ENCODE measurements around the gene GCNT1. TPM values are rescaled to one million over a fixed set of nuclear protein-coding genes. Genes with fewer than 3 reads are reported as not detected.
A peak's percentile ranks its signal among the peaks of the same experiment; 100 is the strongest.

Gene GCNT1
- 1 to 10 TPM; 2.3 to 3.4 TPM for total RNA-seq
- 1 to 10 TPM in 1 of 3 donors, under 1 TPM in 2; 0.25 to 4.0 (median 0.60) TPM for polyA plus RNA-seq
- total RNA-seq = 0.98 to 4.5 (median 2.8) reads per million in 6 experiments

DNA sequence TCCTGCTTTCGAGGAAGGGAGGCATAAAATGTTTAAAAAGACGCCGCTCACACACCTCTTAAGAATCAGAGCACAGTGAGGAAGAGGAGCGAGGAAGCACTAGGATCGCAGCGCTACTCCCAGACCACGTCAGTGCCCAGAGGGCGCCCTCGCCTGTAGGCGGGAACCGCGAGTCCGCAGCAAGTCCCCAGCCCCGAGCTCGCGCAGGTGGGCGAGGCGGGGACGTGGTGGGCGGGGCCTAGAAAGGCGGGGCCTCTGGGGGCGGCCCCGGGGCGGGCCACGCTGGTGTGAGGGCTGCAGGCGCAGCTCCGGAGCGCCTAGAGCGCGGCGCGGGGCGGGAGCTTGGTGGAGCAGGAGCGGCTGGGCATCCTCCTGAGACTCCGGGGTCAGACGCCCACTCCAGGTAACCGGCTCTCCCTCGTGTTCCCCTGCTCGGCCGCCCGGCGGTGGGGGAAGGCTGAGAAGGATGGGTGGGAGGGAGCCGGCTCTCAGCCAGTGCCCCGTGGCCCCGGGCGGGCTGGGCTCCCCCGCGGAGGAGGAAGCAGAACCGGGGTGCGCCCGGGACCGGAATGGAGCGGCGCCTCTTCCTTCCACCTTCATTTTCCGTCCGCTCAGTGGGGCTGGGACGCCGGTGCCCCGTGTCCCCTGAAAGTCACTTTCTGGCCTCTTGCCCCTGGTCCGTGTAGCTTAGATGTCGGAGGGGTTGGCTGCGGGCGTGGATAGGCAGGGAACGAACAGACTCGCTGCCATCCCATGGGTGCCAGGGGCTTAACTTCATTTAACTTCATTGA lies at the start of gene GCNT1:
Gene GCNT1 (plus strand): TSS at position 280 of the 791 bp plus-strand sequence. CDS start 43,200 bp downstream, outside the sequence.
- peaks cover 12 to 47% (median 24%) of the 10 kb centered on the region in 4 donors for H3K4me1 Mint-ChIP-seq
- H3K27me3 Mint-ChIP-seq = peaks cover 0 to 5% (median 1%) of the 10 kb centered on the region in 5 donors
- no peaks in the 10 kb centered on the region for H3K36me3 Mint-ChIP-seq
- POLR2A ChIA-PET = interaction anchor here (1.0 to 1.7 kb wide), 2 partner anchors 65 to 1505 kb away, joined by 4 to 5 read pairs; partner anchors contain the start of gene RFK
- ATAC-seq = peak; percentile 93 to 96
- peaks cover 0 to 2% (median 0%) of the 10 kb centered on the region in 9 donors for H3K9me3 Mint-ChIP-seq
- DNase-seq = peak; percentile 78 to 90 (median 87)
- H3K27ac Mint-ChIP-seq = peak within 1 kb of the TSS in 8 of 10 donors; percentile 28 to 78 (median 53)
- peak within 1 kb of the TSS; percentile 75 to 96 (median 92) for H3K4me3 Mint-ChIP-seq

DNA sequence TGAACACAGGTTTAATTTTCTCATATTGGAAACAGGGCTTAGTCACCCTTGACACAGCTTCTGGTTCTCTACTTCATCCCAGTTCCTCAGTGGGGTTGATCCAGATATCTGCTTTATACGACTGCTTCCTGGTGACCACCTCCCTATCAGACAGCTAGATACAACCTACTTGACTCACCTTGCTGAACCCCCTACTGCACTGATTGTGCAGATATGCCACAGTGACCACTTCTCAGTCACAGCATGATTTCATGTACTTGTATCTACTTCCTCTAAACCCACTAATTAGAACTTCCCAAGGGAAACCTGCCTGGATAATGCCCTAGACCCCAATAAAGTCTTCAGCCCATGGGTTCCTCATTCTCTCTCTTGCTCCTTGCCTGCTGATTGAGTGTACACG lies 46.3 kb upstream of the GCNT1 start:
- peaks cover 5 to 18% (median 14%) of the 10 kb centered on the region in 3 donors for H3K36me3 Mint-ChIP-seq
- ATAC-seq (no peak), DNase-seq (no peak)
- no peak overlapping the region for H3K27ac Mint-ChIP-seq
- H3K27me3 Mint-ChIP-seq = peaks cover 0 to 8% (median 0%) of the 10 kb centered on the region in 5 donors
- H3K4me1 Mint-ChIP-seq = peaks cover 0 to 13% (median 2%) of the 10 kb centered on the region in 4 donors
- POLR2A ChIA-PET = no interaction called here
- no peak overlapping the region for H3K4me3 Mint-ChIP-seq
- peaks cover 10 to 25% (median 16%) of the 10 kb centered on the region in 9 donors for H3K9me3 Mint-ChIP-seq

DNA sequence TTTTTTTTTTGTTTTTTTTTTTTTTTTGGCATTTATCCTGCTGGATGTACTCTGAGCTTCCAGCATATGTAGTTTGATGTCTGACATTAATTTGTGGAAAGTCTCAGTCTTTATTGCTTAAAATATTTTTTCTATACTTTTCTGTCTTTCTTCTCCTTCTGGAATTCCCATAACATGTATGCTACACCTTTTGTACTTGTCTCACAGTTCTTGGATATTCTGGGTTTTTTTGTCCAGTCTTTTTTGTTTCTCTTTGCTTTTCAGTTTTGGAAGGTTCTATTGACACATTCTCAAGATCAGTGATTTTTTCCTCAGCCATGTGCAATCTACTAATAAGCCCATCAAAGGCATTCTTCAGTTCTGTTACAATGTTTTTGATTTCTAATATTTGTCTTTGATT lies 45.3 kb upstream of the GCNT1 start:
- Mint-ChIP-seq H3K36me3 (peaks cover 5 to 18% (median 14%) of the 10 kb centered on the region in 3 donors), H3K9me3 (peaks cover 10 to 25% (median 16%) of the 10 kb centered on the region in 9 donors), H3K4me1 (peaks cover 0 to 13% (median 2%) of the 10 kb centered on the region in 4 donors), H3K27ac (no peak overlapping the region), H3K27me3 (peaks cover 0 to 8% (median 0%) of the 10 kb centered on the region in 5 donors), H3K4me3 (no peak overlapping the region)
- POLR2A ChIA-PET = interaction anchor here (0.7 kb wide), 1 partner anchor 1472 kb away, joined by 3 read pairs; no protein-coding TSS in a partner anchor
- no peak for DNase-seq
- no peak for ATAC-seq

DNA sequence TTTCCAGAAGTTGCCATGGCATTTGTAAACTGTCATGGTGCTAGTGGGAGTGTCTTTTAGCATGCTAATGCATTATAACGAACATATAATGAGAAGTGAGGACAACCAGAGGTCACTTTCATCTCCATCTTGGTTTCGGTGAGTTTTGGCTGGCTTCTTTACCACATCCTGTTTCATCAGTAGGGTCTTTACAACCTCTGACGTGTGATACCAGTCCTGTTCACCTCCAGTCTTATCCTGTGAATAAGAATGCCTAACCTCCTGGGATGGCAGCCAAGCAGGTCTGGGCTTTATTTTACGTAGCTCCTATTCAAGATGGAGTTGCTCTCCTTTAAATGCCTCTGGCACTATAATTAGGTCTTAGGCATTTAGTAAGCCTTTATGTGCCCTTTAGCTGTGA lies 44.3 kb upstream of the GCNT1 start:
- peak in 1 of 10 donors; percentile 6 for DNase-seq
- ATAC-seq = no peak
- Mint-ChIP-seq H3K4me3 (no peak overlapping the region), H3K27ac (no peak overlapping the region), H3K36me3 (peaks cover 5 to 18% (median 14%) of the 10 kb centered on the region in 3 donors), H3K4me1 (peaks cover 0 to 13% (median 2%) of the 10 kb centered on the region in 4 donors), H3K9me3 (peaks cover 10 to 25% (median 16%) of the 10 kb centered on the region in 9 donors), H3K27me3 (peaks cover 0 to 8% (median 0%) of the 10 kb centered on the region in 5 donors)
- POLR2A ChIA-PET = no interaction called here

DNA sequence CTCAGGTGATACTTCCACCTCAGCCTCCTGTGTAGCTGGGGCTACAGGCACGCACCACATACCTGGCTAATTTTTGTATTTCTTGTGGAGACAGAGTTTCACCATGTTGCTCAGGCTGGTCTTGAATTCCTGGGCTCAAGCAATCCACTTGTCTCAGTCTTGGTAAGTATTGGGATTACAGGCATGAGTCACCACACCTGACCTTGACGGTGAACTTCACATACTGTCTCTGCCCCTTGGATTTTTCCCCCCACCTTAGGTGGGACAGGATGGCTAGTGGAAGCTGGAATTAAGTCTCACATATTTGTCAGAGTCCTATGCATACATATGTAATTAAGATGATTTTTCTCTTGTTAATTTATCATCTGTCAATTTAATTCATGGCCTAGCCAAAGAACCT lies 43.8 kb upstream of the GCNT1 start:
- peaks cover 0 to 8% (median 0%) of the 10 kb centered on the region in 5 donors for H3K27me3 Mint-ChIP-seq
- peaks cover 10 to 25% (median 16%) of the 10 kb centered on the region in 9 donors for H3K9me3 Mint-ChIP-seq
- peaks cover 0 to 13% (median 2%) of the 10 kb centered on the region in 4 donors for H3K4me1 Mint-ChIP-seq
- no peak overlapping the region for H3K4me3 Mint-ChIP-seq
- DNase-seq (no peak), ATAC-seq (no peak)
- peaks cover 5 to 18% (median 14%) of the 10 kb centered on the region in 3 donors for H3K36me3 Mint-ChIP-seq
- POLR2A ChIA-PET = no interaction called here
- no peak overlapping the region for H3K27ac Mint-ChIP-seq

DNA sequence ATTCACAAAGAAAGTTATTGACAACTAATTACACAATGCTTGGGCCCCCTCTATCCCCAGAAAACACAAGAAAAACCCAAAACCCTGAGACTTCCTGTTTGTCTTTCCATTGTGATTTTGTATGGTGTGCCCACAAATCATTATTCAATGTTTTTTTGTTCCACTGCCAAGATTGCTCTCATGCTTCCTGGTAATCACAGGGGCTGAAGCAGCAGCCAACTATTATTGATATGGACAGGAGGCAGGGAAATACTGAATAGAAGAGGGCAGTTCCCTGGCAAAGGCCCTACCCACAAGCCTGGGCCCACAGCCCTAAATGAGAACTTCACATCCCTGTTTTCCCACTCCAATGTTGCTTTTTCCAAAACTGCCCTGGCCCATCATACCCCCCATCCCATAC lies 43.3 kb upstream of the GCNT1 start:
- peaks cover 0 to 13% (median 2%) of the 10 kb centered on the region in 4 donors for H3K4me1 Mint-ChIP-seq
- peaks cover 5 to 18% (median 14%) of the 10 kb centered on the region in 3 donors for H3K36me3 Mint-ChIP-seq
- peaks cover 10 to 25% (median 16%) of the 10 kb centered on the region in 9 donors for H3K9me3 Mint-ChIP-seq
- no peak for DNase-seq
- H3K4me3 Mint-ChIP-seq = no peak overlapping the region
- H3K27me3 Mint-ChIP-seq = peaks cover 0 to 8% (median 0%) of the 10 kb centered on the region in 5 donors
- POLR2A ChIA-PET = no interaction called here
- H3K27ac Mint-ChIP-seq = no peak overlapping the region
- no peak for ATAC-seq

DNA sequence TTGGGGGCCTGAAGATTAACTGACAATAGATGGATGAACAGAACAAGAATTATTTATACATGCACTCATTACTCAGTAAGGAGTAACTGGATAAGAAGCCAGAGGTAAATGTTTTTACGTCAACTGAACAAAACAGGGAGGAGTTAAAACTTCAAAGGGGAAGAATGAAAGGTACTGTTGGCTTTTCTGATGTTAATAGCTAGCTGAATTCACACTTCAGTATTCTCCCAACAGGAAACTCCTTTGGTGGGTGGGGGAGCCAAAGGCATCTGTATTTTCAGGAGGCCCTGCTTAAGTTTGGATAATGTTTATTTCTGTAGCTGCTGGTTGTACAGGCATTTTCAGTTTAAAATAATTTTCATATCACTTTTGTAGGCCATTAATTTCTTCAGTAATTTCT lies 41.6 kb upstream of the GCNT1 start:
- H3K4me1 Mint-ChIP-seq = peaks cover 0 to 13% (median 2%) of the 10 kb centered on the region in 4 donors
- H3K9me3 Mint-ChIP-seq = peaks cover 10 to 25% (median 16%) of the 10 kb centered on the region in 9 donors
- no peak for ATAC-seq
- peaks cover 0 to 8% (median 0%) of the 10 kb centered on the region in 5 donors for H3K27me3 Mint-ChIP-seq
- peaks cover 5 to 18% (median 14%) of the 10 kb centered on the region in 3 donors for H3K36me3 Mint-ChIP-seq
- POLR2A ChIA-PET = no interaction called here
- no peak for DNase-seq
- no peak overlapping the region for H3K4me3 Mint-ChIP-seq
- no peak overlapping the region for H3K27ac Mint-ChIP-seq

DNA sequence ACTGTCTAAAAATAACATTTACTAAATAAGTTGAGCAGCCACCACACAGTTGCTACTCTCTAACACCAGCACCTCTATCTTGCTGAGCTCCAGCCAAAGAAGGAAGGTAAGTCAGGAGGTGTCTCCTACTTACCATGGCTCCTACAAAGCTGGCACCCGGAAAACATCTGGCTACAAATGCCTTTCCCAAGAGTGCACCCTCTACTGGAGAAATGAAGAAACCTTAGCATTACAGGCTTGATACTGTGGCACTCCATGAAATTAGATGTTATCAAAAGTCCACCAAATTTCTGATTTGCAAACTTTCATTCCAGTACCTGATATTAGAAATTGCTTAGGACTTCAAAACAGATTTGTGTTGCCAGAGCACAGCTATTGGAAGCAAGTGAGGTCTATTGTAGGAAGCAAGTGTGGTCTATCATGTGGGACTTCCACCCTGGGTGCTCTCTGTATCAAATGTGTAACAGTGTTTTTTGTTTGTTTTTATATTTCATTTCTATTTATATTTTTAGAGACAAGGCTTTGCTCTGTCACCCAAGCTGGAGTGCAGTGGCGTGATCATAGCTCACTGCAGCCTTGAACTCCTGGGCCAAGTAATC lies 39.1 kb upstream of the GCNT1 start:
- no peak for DNase-seq
- H3K27ac Mint-ChIP-seq = no peak overlapping the region
- H3K4me3 Mint-ChIP-seq = no peak overlapping the region
- H3K9me3 Mint-ChIP-seq = peaks cover 0 to 6% (median under 1%) of the 10 kb centered on the region in 9 donors
- ATAC-seq = no peak
- H3K4me1 Mint-ChIP-seq = peaks cover 0 to 5% (median 3%) of the 10 kb centered on the region in 4 donors
- POLR2A ChIA-PET = no interaction called here
- peaks cover 0 to 4% (median 0%) of the 10 kb centered on the region in 5 donors for H3K27me3 Mint-ChIP-seq
- H3K36me3 Mint-ChIP-seq = no peaks in the 10 kb centered on the region

DNA sequence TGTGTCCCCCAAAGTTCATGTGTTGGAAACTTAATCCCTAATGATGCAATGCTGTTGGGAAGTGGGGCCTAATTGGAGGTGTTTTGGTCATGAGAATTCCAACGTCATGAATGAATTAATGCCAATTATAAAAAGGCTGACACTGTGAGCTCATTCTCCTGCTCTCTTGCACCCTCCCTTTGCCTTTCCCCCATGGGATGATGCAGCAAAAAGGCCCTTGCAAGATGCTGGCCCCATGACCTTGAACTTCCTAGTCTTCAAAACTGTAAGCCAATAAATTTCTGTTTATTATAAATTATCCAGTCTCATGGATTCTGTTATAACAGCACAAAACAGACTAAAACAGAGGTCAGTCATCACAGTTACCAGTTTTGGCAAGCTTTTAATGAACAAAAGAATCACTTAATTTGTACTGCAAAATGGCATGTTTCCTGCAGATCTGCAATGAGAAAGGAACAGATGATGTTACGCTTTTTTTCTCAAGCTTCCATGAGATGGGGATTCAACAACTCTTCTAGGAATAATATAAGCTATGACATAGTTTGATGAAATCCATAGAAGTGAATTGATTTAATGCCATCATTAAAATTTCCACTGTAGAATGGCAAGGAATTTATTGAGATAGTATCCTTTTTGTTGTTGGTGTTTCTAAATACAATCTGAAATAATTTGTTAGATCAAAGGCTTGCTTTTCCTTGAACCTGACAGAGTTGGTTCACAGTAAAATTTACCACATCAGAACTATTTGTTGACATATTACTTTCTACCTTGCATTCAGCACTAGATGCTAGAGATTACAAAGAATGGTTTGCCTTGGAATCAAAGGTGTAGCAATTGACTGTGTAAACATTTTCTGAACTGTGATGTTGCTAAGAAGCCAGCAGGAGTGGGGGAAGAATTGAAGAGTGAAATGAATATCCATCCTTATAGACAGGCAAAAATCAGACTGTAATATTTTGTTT lies 35.5 kb upstream of the GCNT1 start:
- POLR2A ChIA-PET = no interaction called here
- Mint-ChIP-seq H3K9me3 (no peaks in the 10 kb centered on the region), H3K36me3 (no peaks in the 10 kb centered on the region), H3K4me3 (no peak overlapping the region), H3K27ac (no peak overlapping the region), H3K27me3 (no peaks in the 10 kb centered on the region), H3K4me1 (peaks cover 0 to 3% (median 0%) of the 10 kb centered on the region in 4 donors)
- no peak for DNase-seq
- ATAC-seq = no peak

DNA sequence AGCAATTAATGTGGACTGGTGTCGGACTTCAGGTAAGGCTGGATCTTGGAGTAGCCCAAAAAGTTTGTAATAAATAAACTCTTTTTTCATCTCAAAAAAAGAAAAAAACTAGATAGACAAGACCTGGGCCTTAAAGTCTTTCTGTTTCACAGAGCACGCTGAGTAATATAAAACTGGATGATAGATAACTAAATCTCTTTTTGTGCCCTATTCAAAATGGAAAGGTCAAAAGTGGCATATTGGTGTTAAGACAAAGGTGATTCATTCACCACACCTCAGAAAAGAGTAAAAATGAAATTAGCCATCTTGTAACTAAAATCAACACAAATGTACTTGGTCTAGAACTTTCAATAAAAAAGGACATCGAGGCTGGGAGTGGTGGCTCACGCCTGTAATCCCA lies 34.5 kb upstream of the GCNT1 start:
- H3K27ac Mint-ChIP-seq = no peak overlapping the region
- POLR2A ChIA-PET = no interaction called here
- H3K36me3 Mint-ChIP-seq = no peaks in the 10 kb centered on the region
- ATAC-seq (no peak), DNase-seq (no peak)
- no peaks in the 10 kb centered on the region for H3K27me3 Mint-ChIP-seq
- no peaks in the 10 kb centered on the region for H3K9me3 Mint-ChIP-seq
- H3K4me3 Mint-ChIP-seq = no peak overlapping the region
- peaks cover 0 to 3% (median 0%) of the 10 kb centered on the region in 4 donors for H3K4me1 Mint-ChIP-seq

DNA sequence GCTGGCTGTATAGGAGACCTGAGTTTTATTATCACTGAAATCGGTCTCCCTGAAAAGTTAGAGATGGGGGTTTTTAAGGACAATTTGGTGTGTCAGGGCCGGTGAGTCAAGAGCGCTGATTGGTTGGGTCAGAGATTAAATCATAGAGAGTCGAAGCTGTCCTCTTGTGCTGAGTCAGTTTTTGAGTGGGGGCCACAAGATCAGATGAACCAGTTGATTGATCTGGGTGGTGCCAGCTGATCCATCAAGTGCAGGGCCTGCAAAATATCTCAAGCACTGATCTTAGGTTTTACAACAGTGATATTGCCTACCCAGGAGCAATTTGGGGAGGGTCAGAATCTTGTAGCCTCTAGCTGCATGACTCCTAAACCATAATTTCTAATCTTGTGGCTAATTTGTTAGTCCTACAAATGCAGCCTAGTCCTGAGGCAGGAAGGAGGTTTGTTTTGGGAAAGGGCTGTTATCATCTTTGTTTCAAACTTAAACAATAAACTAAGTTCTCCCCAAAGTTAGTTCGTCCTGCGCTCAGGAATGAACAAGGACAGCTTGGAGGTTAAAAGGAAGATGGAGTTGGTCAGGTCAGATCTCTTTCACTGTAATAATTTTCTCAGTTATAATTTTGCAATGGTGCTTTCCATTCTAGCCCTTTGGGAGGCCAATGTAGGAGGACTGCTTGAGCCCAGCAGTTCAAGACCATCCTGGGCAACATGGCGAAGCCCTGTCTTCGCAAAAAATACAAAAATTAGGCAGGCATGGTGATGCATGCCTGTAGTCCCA lies 33.1 kb upstream of the GCNT1 start:
- peaks cover 0 to 3% (median 0%) of the 10 kb centered on the region in 4 donors for H3K4me1 Mint-ChIP-seq
- ATAC-seq (no peak), DNase-seq (no peak)
- H3K36me3 Mint-ChIP-seq = no peaks in the 10 kb centered on the region
- no peaks in the 10 kb centered on the region for H3K27me3 Mint-ChIP-seq
- no peak overlapping the region for H3K4me3 Mint-ChIP-seq
- no peaks in the 10 kb centered on the region for H3K9me3 Mint-ChIP-seq
- H3K27ac Mint-ChIP-seq = no peak overlapping the region
- POLR2A ChIA-PET = no interaction called here

Data from naive thymus-derived CD8-positive, alpha-beta T cell (primary cell).